GM19099 (cell line): ENCODE results near the gene ANKS1A.

Source experiments
- POLR2A ChIP-seq: IDR thresholded peaks from 3 replicates; pipeline ENCODE4 v1.6.1; 2011; ENCODE audit warnings: low read depth; ENCODE audit not compliant: insufficient read length; ENCODE audit errors: extremely low read depth

Gene ANKS1A

DNA sequence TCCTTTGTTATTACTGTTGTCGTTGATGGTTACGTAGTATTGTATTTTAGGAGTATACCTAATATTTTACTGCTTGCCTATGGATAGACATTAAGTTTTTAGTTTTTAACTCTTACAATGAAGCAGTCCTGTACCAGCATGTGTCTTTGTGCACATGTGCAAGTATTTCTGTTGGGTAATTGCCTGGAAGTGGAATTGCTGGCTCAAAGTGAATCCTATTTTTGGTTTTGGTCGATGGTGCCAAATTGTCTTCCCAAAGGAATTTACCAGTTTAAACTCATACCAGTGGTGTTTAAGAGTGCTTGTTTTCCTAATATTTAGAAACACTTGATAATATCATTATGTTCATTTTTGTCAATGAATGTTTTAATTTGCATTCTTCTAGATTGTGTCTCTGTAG, 75.5 kb downstream of the ANKS1A start:
- TF ChIP-seq POLR2A = no peak

DNA sequence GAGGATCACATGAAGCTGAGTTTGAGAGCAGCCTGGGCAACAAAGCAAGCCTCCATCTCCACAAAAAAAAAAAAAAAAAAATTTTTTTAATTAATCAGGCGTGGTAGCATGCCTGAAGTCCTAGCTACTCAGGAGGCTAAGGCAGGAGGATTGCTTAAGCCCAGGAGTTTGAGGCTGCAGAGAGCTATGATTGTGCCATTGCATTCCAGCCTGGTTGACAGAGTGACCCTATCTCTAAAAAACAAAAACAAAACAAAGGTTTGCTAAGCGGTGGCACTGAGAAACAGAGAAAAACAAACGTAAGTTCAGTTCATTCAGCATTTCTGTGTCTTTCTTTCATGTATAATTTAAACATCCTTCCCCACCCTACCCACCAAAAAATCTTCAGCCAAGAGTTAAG, 78.4 kb downstream of the ANKS1A start:
- TF ChIP-seq POLR2A = no peak

DNA sequence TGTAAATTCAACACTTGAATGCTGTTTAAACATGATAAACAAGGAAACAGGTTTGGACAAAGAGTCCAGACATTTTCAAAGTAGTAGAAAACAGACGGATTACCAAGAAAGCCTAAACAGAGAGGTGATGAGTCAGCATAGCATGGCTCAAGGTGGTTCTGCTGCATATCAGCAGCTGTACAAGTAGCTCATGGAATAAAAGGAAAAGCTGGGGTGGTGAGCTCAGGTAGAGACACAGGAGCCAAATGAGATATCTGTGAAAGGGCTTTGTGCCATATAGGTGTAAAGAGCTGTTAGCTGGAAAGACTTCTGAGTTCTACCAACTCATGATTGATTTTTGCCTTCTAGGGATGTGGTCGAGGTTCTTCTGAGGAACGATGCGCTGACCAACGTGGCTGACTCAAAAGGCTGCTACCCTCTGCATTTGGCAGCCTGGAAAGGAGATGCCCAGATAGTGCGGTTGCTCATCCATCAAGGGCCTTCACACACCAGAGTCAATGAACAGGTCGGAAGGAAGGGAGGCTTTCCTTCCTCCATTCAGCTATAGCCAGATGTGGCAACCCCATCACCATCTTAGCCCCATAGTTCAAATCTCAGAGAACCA, 80.7 kb downstream of the ANKS1A start:
- TF ChIP-seq POLR2A = no peak

DNA sequence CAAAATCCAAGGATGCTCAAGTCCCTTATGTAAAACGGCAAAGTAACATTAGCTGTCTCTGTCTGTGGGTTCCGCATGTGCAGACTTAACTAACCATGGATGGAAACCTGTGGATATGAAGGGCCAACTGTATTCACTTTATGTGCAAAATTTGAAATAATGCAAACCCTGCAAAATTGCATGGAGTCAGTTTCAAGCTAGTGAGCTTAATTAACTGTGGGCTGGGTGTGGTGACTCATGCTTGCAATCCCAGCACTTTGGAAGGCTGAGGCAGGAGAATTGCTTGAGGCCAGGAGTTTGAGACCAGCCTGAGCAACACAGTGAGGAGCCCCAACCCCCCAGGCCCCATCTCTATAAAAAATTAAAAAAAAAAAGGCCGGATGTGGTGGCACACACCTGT, 81.4 kb downstream of the ANKS1A start:
- no peak for TF ChIP-seq POLR2A

DNA sequence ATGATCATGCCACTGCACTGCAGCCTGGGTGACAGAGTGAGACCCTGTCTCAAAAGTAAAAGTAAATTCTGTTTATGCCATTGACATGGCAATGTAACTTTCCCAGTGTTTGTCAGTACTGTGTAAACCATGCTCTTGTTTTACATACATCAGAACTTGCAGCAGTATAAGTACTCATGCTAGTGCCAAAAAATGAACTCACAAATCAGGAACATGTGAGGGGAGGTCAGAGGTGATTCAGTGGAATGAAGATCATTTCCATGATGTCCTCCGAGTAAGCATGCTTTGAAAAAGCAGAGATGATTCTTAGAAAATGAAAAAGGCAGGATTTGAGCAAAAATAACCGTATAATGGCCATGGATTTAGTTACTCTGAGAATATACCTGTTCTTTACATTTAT, 81.9 kb downstream of the ANKS1A start:
- TF ChIP-seq POLR2A = no peak

DNA sequence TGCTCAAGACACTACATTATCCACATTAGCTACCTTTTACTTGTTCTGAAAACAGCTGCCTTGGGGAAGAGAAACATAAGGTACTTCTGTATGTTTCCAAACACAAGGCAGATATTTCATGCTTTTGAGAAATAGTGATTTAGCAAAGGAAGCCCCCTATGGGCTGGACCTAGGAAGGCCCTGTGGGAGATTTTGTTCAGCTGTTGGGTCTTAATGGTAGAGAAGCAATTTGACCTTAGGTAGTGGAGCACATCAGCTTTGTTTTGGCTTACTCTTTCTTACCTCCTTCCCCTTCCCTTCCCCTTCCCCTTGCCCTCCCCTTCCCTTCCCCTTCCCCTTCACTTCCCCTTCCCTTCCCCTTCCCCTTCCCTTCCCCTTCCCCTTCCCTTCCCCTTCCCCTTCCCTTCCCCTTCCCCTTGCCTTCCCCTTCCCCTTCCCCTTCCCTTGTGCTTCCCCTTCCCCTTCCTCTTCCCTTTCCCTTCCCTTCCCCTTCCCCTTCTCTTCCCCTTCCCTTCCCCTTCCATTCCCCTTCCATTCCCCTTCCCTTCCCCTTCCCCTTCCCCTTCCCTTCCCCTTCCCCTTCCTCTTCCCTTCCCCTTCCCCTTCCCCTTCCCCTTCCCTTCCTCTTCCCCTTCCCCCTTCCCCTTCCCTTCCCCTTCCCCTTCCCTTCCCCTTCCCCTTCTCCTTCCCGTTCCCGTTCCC, 84.6 kb downstream of the ANKS1A start:
- no peak for TF ChIP-seq POLR2A

DNA sequence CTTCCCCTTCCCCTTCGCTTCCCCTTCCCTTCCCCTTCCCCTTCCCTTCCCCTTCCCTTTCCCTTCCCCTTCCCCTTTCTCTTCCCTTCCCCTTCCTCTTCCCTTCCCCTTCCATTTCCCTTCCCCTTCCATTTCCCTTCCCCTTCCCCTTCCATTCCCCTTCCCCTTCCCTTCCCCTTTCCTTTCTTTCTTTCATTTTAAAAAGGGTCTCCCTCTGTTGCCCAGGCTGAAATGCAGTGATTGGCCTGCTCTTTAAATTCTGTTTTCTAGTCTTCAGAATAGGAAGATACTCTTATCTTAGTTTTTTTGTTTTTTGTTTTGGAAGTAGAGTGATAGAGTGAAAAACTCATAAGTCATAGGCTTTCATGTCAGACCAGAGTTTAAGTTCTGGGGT, 85.2 kb downstream of the ANKS1A start:
- no peak for TF ChIP-seq POLR2A

DNA sequence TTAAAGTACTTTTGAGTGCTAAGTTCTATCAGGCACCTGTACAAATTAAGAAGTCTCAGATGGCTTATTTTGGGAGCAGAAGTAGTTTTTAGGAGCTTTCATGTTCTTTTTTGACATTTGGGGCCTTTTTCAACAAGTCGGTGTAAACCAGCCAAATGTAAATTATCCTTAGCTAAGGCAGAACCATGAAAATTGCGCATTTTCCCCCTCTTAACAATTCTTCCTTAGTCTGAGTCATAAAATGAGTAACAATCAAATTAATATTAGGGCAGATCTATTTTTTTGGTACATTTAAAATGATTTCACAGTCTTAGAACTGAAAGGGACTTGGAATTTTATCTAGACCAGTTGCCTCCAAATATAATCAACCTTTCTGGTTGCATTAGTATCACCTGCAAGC, 87.2 kb downstream of the ANKS1A start:
- TF ChIP-seq POLR2A = no peak

DNA sequence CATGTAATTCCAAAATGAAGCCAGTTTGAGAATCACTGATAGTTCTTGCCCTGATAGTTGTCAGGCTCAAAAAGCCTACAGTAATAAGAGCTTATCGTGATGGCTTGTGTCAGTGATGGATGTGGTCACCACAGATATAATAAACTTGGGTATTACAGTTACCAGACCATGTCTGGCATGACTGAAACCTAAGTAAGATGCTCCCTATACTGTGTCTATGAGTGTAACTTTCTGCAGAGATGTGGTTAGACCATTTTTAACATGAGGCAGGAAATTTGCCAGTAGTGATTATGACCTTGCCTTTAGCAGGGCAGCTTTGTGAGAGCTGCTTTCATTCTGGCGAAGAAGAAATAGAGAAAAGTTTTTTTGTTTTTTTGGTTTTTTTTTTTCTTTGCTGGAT, 90.2 kb downstream of the ANKS1A start:
- TF ChIP-seq POLR2A = no peak

DNA sequence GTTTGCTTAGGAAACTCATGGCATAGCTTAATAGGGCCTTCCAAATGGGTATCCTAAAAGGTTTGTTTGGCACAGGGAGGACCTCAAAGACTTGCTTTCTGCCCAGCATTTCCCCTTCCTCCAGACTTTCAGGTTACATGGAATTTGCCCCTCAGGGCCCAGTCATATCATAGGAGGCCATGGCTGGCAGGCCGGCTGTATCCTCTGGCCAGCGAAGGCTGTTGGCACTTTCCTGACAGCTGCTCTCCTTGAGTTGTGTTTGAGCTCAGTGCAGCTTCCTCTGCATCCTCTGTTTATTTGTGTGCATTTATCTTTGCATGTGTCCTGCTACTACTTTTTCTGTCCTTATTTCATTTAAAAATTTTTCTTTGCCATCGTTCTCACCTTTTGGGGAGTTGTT, 90.9 kb downstream of the ANKS1A start:
- TF ChIP-seq POLR2A = no peak

DNA sequence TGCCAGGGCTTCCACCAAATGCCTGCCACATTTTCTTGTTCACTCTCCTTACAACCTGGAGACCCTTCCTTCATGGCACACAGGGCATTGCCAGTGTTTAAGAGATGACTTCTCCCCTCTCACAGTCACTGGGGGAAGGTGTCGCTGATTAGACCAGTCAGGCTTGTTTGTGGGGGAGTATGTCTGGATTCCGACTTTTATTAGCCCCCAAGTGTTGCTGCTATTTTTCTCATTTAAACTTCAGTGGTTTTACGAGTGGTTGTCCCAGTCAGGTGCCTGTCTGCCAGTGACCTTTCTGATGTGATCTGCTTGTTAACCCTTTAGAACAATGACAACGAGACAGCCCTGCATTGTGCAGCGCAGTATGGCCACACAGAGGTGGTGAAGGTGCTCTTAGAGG, 92.3 kb downstream of the ANKS1A start:
- TF ChIP-seq POLR2A = no peak

DNA sequence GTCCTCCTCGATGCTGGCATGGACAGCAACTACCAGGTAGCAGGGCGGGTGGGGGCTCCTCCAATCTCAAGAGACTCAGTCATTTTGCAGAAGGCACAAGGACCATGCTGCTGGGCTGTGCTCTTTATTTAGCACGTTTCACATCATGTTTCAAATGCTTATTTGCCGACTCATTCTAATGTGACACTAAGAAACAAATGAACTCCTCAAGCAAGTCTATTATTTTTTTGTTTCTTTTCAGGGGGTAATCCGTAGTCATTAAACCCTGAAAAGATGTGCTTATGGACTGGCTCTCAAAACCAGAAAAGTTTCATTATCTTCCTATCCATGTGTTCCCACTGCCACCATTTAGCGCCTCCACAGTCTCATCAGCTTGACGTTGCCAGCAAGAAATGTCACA, 92.9 kb downstream of the ANKS1A start:
- TF ChIP-seq POLR2A = no peak

DNA sequence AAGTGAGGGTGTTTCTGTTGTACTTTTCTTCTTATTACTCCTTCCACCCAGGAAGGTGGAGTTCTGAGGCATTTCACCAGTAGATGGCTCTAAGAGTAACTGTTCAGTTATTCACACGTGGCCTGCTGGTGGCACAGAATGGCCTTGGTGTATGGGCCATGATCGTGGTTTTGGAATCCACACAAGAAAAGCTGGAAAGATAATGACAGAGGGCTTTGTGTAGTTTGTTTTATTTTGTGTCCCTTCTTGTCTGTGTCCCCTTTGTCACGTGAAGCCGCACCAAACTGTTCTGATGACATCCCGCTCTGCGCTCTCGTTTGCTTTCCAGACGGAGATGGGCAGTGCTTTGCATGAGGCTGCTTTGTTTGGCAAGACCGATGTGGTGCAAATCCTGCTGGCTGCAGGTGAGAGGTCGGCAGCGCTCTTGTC, 93.4 kb downstream of the ANKS1A start:
- no peak for TF ChIP-seq POLR2A

DNA sequence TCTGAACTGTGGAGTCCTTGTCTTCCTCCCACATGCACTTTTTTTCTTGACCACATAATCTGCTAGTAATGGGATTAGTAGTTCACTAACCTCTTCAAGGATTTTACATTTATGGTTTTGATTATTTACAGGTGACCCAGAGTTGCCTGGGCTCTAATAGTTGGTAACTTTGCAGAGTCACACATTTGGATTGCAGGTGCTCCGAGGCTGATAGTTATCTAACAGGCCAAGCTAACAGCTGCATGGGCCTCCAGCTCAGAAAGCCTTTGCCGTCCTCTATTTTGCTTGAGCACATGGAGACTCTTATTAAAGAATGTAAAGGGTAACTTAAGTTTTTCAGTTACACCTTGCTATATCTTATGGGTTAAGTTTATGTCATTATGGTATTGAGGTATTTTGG, 95.4 kb downstream of the ANKS1A start:
- TF ChIP-seq POLR2A = no peak

DNA sequence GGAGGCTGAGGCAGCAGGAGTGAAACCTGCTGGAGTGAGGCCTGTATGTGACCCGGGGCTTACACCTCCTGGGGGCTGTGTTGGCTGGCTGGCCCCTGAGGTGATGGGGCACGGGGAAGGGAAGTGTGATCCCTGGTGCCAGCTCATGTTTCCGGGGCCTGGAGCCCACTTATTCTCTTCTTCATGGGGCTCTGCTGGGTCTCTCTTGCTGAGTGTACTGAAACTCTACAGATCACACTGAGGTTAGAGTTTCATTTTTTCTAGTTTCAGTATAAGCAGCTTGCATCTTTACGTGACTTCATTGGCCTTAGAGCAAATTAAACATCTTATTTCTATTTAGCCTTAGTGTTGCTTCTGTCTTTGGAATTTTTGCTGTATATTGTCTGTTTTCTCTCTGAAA, 96.2 kb downstream of the ANKS1A start:
- no peak for TF ChIP-seq POLR2A

DNA sequence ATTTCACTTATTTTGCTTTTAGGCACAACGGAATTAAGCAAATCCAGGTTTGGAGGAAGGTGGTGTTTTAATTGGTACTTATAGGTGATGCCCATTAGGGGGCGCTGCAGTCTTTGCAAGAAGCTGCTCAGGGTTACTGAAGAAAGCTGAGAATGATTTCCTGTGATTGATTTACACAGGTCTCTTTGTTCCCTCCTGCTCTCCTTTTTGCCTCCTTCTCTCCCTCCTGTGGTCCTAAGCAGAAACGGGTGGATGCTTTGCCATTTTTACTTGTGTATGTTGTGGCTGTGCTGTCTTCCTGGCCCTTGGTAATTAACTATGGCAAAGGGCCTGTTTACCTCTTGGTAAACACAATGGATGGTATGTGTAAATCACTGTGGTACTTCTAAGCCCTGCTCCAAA, 97.8 kb downstream of the ANKS1A start:
- TF ChIP-seq POLR2A = no peak

DNA sequence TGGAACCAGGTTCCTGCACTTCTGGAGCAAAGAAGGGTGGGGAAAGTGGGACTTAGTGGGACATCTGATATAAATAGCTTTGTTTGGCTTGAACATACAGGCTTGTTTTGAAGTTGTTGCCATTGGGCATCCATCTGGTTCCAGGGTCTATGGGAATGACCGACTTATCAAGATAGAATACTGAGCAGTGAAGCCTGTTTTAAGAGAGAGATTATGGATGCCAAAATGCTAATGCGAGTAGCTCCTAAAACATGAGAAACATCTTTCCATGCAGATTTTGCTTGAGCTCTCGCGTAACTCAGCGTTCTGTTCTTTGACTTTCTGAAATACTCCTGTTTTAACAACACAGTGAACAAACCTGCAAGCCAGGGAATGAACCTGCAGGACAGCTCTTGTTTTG, 98.5 kb downstream of the ANKS1A start:
- no peak for TF ChIP-seq POLR2A
